ENCODE measurements around the gene PCNT.

The PCNT gene

GRCh38 chr21:46483300-46484295, 159.6 kb downstream of the PCNT start:
- DNase-seq (ENCODE audit: low read depth in 3 of 3): no peak

- no peak for DNase-seq (ENCODE audit: low read depth in 3 of 3)
These were observed 162.6 kb downstream of the PCNT start for GRCh38 chr21:46486481-46487126.

GRCh38 chr21:46489162-46489663, 165.3 kb downstream of the PCNT start:
- DNase-seq (ENCODE audit: low read depth in 3 of 3): no peak

GRCh38 chr21:46489800-46490199, 165.8 kb downstream of the PCNT start:
- DNase-seq (ENCODE audit: low read depth in 3 of 3): no peak

GRCh38 chr21:46491553-46491952, 167.6 kb downstream of the PCNT start:
- DNase-seq (ENCODE audit: low read depth in 3 of 3): no peak

GRCh38 chr21:46492851-46493250, 168.9 kb downstream of the PCNT start:
- no peak for DNase-seq (ENCODE audit: low read depth in 3 of 3)

- DNase-seq (ENCODE audit: low read depth in 3 of 3): no peak
These were observed 169.9 kb downstream of the PCNT start for GRCh38 chr21:46493828-46494227.
